ENCODE data around the gene RPL22L1.

RPL22L1 gene

GRCh38 chr3:170815340-170815739, 54.7 kb downstream of the RPL22L1 start:
- Mint-ChIP-seq H3K9me3 (no peaks in the 10 kb centered on the region), H3K27ac (ENCODE audit: low read depth) (no peak overlapping the region), H3K27me3 (peaks cover 24% of the 10 kb centered on the region), H3K4me1 (peaks cover 6% of the 10 kb centered on the region), H3K4me3 (no peak overlapping the region), H3K36me3 (ENCODE audit: insufficient read depth) (peaks cover 2% of the 10 kb centered on the region)
- ATAC-seq (replicated peaks; ENCODE audit: extremely low read depth, poor library complexity, severe bottlenecking) (no peak), DNase-seq (ENCODE audit: low spot score in 2 of 2) (no peak)

All from central memory CD8-positive, alpha-beta T cell (primary cell).